T-helper 17 cell (primary cell): ENCODE data around the gene FGFRL1. TPM values are rescaled to one million over a fixed set of nuclear protein-coding genes. Genes with fewer than 3 reads are reported as not detected.

ENCODE experiments used
- ATAC-seq: fragments of 150-1000 bp; cut with Tn5 transposase; 2 replicates; pipeline ENCODE4 v1.10.0; 2021; ENCODE audit warnings: mild to moderate bottlenecking, moderate library complexity
- DNase-seq, 3 donors: peaks; one replicate each; pipeline versions ENCODE4 v3.0.0 to v3.0.0-alpha.2; 2020 to 2021
- H3K9me3 ChIP-seq: one replicate; pipeline ENCODE4 v1.7.0; 2013; ENCODE audit warnings: low read length, mild to moderate bottlenecking; ENCODE audit not compliant: control insufficient read depth, poor library complexity, severe bottlenecking
- H3K27ac Mint-ChIP-seq: one replicate; pipeline ENCODE4 v1.8.0; 2022; ENCODE audit warnings: mild to moderate bottlenecking, moderate library complexity, mixed read lengths
- H3K27me3 Mint-ChIP-seq: one replicate; pipeline ENCODE4 v1.8.0; 2022; ENCODE audit warnings: mixed read lengths
- H3K36me3 Mint-ChIP-seq: one replicate; pipeline ENCODE4 v1.8.0; 2022; ENCODE audit warnings: low read depth, mixed read lengths
- H3K4me1 Mint-ChIP-seq: one replicate; pipeline ENCODE4 v1.8.0; 2022; ENCODE audit warnings: mild to moderate bottlenecking, mixed read lengths
- H3K4me3 Mint-ChIP-seq: one replicate; pipeline ENCODE4 v1.8.0; 2022; ENCODE audit warnings: mild to moderate bottlenecking, moderate library complexity, mixed read lengths
- total RNA-seq, 4 donors: library from RNA in 2 of 4; stranded (reverse) in 2 of 4; gene quantifications; one replicate each; pipeline ENCODE4 v1.2.3 and lab custom pipeline; 2022 to 2026

Gene FGFRL1
- total RNA-seq: 10 to 100 TPM; 23.1 to 30.1 TPM
- 31.4 to 39.4 reads per million in 2 donors for total RNA-seq (lab: John Stamatoyannopoulos, UW)

- H3K4me1 Mint-ChIP-seq: peaks cover 8% of the 10 kb centered on the region
- peak within 1 kb of the TSS; percentile 86 for H3K27ac Mint-ChIP-seq
- H3K4me3 Mint-ChIP-seq: peak within 1 kb of the TSS; percentile 96
- peaks cover 22% of the 10 kb centered on the region for H3K27me3 Mint-ChIP-seq
- peaks cover 2% of the 10 kb centered on the region for H3K36me3 Mint-ChIP-seq
- no peaks in the 10 kb centered on the region for H3K9me3 ChIP-seq
- ATAC-seq (peak; percentile 74), DNase-seq (peak; percentile 90 to 94 (median 90))
Observed at GRCh38 chr4:1011022-1011665, at the start of gene FGFRL1. Gene FGFRL1, plus strand, starts transcription at chr4:1011626. Its CDS starts 860 bp downstream, at chr4:1012486.

GRCh38 chr4:962231-963208 is 48.9 kb upstream of the FGFRL1 start:
- Mint-ChIP-seq H3K27ac (no peak overlapping the region), H3K4me1 (no peaks in the 10 kb centered on the region), H3K27me3 (no peaks in the 10 kb centered on the region), H3K36me3 (no peaks in the 10 kb centered on the region), H3K4me3 (no peak overlapping the region)
- DNase-seq (no peak), ATAC-seq (no peak)
- no peaks in the 10 kb centered on the region for H3K9me3 ChIP-seq

GRCh38 chr4:963276-964225 is 47.9 kb upstream of the FGFRL1 start:
- H3K4me1 Mint-ChIP-seq: no peaks in the 10 kb centered on the region
- no peak for DNase-seq
- H3K27ac Mint-ChIP-seq: no peak overlapping the region
- ATAC-seq: no peak
- H3K27me3 Mint-ChIP-seq: no peaks in the 10 kb centered on the region
- no peak overlapping the region for H3K4me3 Mint-ChIP-seq
- H3K36me3 Mint-ChIP-seq: no peaks in the 10 kb centered on the region
- no peaks in the 10 kb centered on the region for H3K9me3 ChIP-seq

- no peaks in the 10 kb centered on the region for H3K4me1 Mint-ChIP-seq
- no peak overlapping the region for H3K4me3 Mint-ChIP-seq
- no peaks in the 10 kb centered on the region for H3K9me3 ChIP-seq
- DNase-seq: no peak
- no peak for ATAC-seq
- no peaks in the 10 kb centered on the region for H3K36me3 Mint-ChIP-seq
- H3K27me3 Mint-ChIP-seq: no peaks in the 10 kb centered on the region
- H3K27ac Mint-ChIP-seq: no peak overlapping the region
Observed at GRCh38 chr4:964346-965025, 46.9 kb upstream of the FGFRL1 start.

GRCh38 chr4:965048-965765 is 46.2 kb upstream of the FGFRL1 start:
- no peaks in the 10 kb centered on the region for H3K27me3 Mint-ChIP-seq
- no peaks in the 10 kb centered on the region for H3K36me3 Mint-ChIP-seq
- ATAC-seq: no peak
- H3K9me3 ChIP-seq: no peaks in the 10 kb centered on the region
- no peak for DNase-seq
- H3K4me1 Mint-ChIP-seq: no peaks in the 10 kb centered on the region
- no peak overlapping the region for H3K27ac Mint-ChIP-seq
- H3K4me3 Mint-ChIP-seq: no peak overlapping the region

GRCh38 chr4:965766-966134 is 45.7 kb upstream of the FGFRL1 start:
- Mint-ChIP-seq H3K4me3 (no peak overlapping the region), H3K27me3 (no peaks in the 10 kb centered on the region), H3K4me1 (peaks cover 2% of the 10 kb centered on the region), H3K36me3 (no peaks in the 10 kb centered on the region), H3K27ac (no peak overlapping the region)
- ATAC-seq (no peak), DNase-seq (no peak)
- H3K9me3 ChIP-seq: no peaks in the 10 kb centered on the region

GRCh38 chr4:966266-967112 is 44.9 kb upstream of the FGFRL1 start:
- DNase-seq (no peak), ATAC-seq (no peak)
- H3K9me3 ChIP-seq: no peaks in the 10 kb centered on the region
- Mint-ChIP-seq H3K36me3 (no peaks in the 10 kb centered on the region), H3K27ac (no peak overlapping the region), H3K4me3 (no peak overlapping the region), H3K4me1 (peaks cover 6% of the 10 kb centered on the region), H3K27me3 (no peaks in the 10 kb centered on the region)

GRCh38 chr4:967113-968104 is 44.0 kb upstream of the FGFRL1 start:
- H3K4me3 Mint-ChIP-seq: peak overlapping the region; percentile 25
- no peaks in the 10 kb centered on the region for H3K36me3 Mint-ChIP-seq
- H3K27me3 Mint-ChIP-seq: no peaks in the 10 kb centered on the region
- H3K27ac Mint-ChIP-seq: no peak overlapping the region
- H3K9me3 ChIP-seq: no peaks in the 10 kb centered on the region
- H3K4me1 Mint-ChIP-seq: peaks cover 6% of the 10 kb centered on the region
- DNase-seq: no peak
- peak; percentile 26 for ATAC-seq

GRCh38 chr4:968221-968620 is 43.2 kb upstream of the FGFRL1 start:
- no peaks in the 10 kb centered on the region for H3K27me3 Mint-ChIP-seq

GRCh38 chr4:968621-969394 is 42.6 kb upstream of the FGFRL1 start:
- DNase-seq (no peak), ATAC-seq (no peak)
- no peaks in the 10 kb centered on the region for H3K9me3 ChIP-seq
- Mint-ChIP-seq H3K36me3 (no peaks in the 10 kb centered on the region), H3K4me3 (no peak overlapping the region), H3K27me3 (no peaks in the 10 kb centered on the region), H3K27ac (no peak overlapping the region), H3K4me1 (peaks cover 6% of the 10 kb centered on the region)

More at GRCh38 chr4:968221-968620, 43.2 kb upstream of the FGFRL1 start:
- no peaks in the 10 kb centered on the region for H3K9me3 ChIP-seq
- Mint-ChIP-seq H3K27ac (no peak overlapping the region), H3K4me3 (peak overlapping the region; percentile 25), H3K4me1 (peaks cover 6% of the 10 kb centered on the region), H3K36me3 (no peaks in the 10 kb centered on the region)
- DNase-seq: no peak
- no peak for ATAC-seq
